Measurements from ENCODE around the gene SORBS2. TPM values are rescaled to one million over a fixed set of nuclear protein-coding genes. Genes with fewer than 3 reads are reported as not detected.

SORBS2 gene
- total RNA-seq, 8 experiments from 2014 or later, result 2.8 to 138 (median 30.0) TPM

- ATAC-seq (replicated peaks in 6 of 8), result no peak
- Histone ChIP-seq H3K4me3 (no peak overlapping the region), H3K4me1 (replicated peaks in 1 of 2) (no peaks in the 10 kb centered on the region), H3K27ac (no peak overlapping the region)
- in situ Hi-C loops (cut with MboI; ENCODE audit: low pct_unique_long_range_greater_than_20kb in 2 of 9, low sequenced_read_pairs in 9 of 9, unreplicated experiment in 9 of 9), result no loop called here
Observed at GRCh38 chr4:185700630-185701029, 111.4 kb downstream of the SORBS2 start.

GRCh38 chr4:185700048-185700447 lies 111.9 kb downstream of the SORBS2 start:
- WGBS, 10 experiments, result 13 to 80% (median 72%) methylated on average over 1 to 3 of the region's 3 CpGs; no CpG with 5 or more reads in 1 of the 10 experiments
- ATAC-seq (replicated peaks in 6 of 8), result peak in 1 of 8 experiments; percentile 76

GRCh38 chr4:185697488-185697887 lies 114.5 kb downstream of the SORBS2 start:
- in situ Hi-C loops (cut with MboI; ENCODE audit: low pct_unique_long_range_greater_than_20kb in 2 of 9, low sequenced_read_pairs in 9 of 9, unreplicated experiment in 9 of 9), result no loop called here
- WGBS, 10 experiments, result 57 to 100% (median 89%) methylated on average over 1 to 3 of the region's 3 CpGs; no CpG with 5 or more reads in 1 of the 10 experiments
- no peak overlapping the region for H3K27ac ChIP-seq
- H3K4me3 ChIP-seq, result no peak overlapping the region
- ATAC-seq (replicated peaks in 6 of 8), result peak in 1 of 8 experiments; percentile 20
- no peaks in the 10 kb centered on the region for H3K4me1 ChIP-seq (replicated peaks in 1 of 2)

More at GRCh38 chr4:185700048-185700447, 111.9 kb downstream of the SORBS2 start:
- H3K4me3 ChIP-seq, result no peak overlapping the region
- H3K4me1 ChIP-seq (replicated peaks in 1 of 2), result no peaks in the 10 kb centered on the region
- no peak overlapping the region for H3K27ac ChIP-seq
- in situ Hi-C loops (cut with MboI; ENCODE audit: low pct_unique_long_range_greater_than_20kb in 2 of 9, low sequenced_read_pairs in 9 of 9, unreplicated experiment in 9 of 9), result no loop called here

- Histone ChIP-seq H3K4me1 (replicated peaks in 1 of 2) (no peaks in the 10 kb centered on the region), H3K4me3 (no peak overlapping the region), H3K27ac (no peak overlapping the region)
- no peak for ATAC-seq (replicated peaks in 6 of 8)
- in situ Hi-C loops (cut with MboI; ENCODE audit: low pct_unique_long_range_greater_than_20kb in 2 of 9, low sequenced_read_pairs in 9 of 9, unreplicated experiment in 9 of 9), result no loop called here
- 71 to 100% (median 97%) methylated on average over 1 to 4 of the region's 4 CpGs; no CpG with 5 or more reads in 1 of the 10 experiments for WGBS, 10 experiments
Observed at GRCh38 chr4:185695743-185696142, 116.3 kb downstream of the SORBS2 start.

- H3K4me3 ChIP-seq, result no peak overlapping the region
- 34 to 94% (median 84%) methylated on average over 7 to 12 of the region's 12 CpGs for WGBS, 10 experiments
- H3K4me1 ChIP-seq (replicated peaks in 1 of 2), result no peaks in the 10 kb centered on the region
- no peak for ATAC-seq (replicated peaks in 6 of 8)
- no peak overlapping the region for H3K27ac ChIP-seq
- in situ Hi-C loops (cut with MboI; ENCODE audit: low pct_unique_long_range_greater_than_20kb in 2 of 9, low sequenced_read_pairs in 9 of 9, unreplicated experiment in 9 of 9), result no loop called here
Observed at GRCh38 chr4:185693548-185694215, 118.3 kb downstream of the SORBS2 start.

- Histone ChIP-seq H3K27ac (no peak overlapping the region), H3K4me1 (replicated peaks in 1 of 2) (no peaks in the 10 kb centered on the region), H3K4me3 (no peak overlapping the region)
- WGBS, 10 experiments, result 61 to 100% (median 90%) methylated on average over 1 to 9 of the region's 9 CpGs; no CpG with 5 or more reads in 2 of the 10 experiments
- ATAC-seq (replicated peaks in 6 of 8), result no peak
- in situ Hi-C loops (cut with MboI; ENCODE audit: low pct_unique_long_range_greater_than_20kb in 2 of 9, low sequenced_read_pairs in 9 of 9, unreplicated experiment in 9 of 9), result no loop called here
Observed at GRCh38 chr4:185689407-185689806, 122.6 kb downstream of the SORBS2 start.

- Histone ChIP-seq H3K4me3 (no peak overlapping the region), H3K27ac (no peak overlapping the region), H3K4me1 (replicated peaks in 1 of 2) (no peaks in the 10 kb centered on the region)
- no peak for ATAC-seq (replicated peaks in 6 of 8)
- in situ Hi-C loops (cut with MboI; ENCODE audit: low pct_unique_long_range_greater_than_20kb in 2 of 9, low sequenced_read_pairs in 9 of 9, unreplicated experiment in 9 of 9), result no loop called here
- 56 to 100% (median 94%) methylated on average over 1 of the region's 1 CpG; no CpG with 5 or more reads in 1 of the 10 experiments for WGBS, 10 experiments
Observed at GRCh38 chr4:185685804-185686203, 126.2 kb downstream of the SORBS2 start.

- Histone ChIP-seq H3K4me3 (no peak overlapping the region), H3K4me1 (replicated peaks in 1 of 2) (no peaks in the 10 kb centered on the region), H3K27ac (no peak overlapping the region)
- in situ Hi-C loops (cut with MboI; ENCODE audit: low pct_unique_long_range_greater_than_20kb in 2 of 9, low sequenced_read_pairs in 9 of 9, unreplicated experiment in 9 of 9), result no loop called here
- no peak for ATAC-seq (replicated peaks in 6 of 8)
- WGBS, 10 experiments, result 100% methylated on average over 1 to 2 of the region's 2 CpGs; no CpG with 5 or more reads in 6 of the 10 experiments
Observed at GRCh38 chr4:185683896-185684295, 128.1 kb downstream of the SORBS2 start.

- Histone ChIP-seq H3K4me3 (no peak overlapping the region), H3K27ac (no peak overlapping the region), H3K4me1 (replicated peaks in 1 of 2) (no peaks in the 10 kb centered on the region)
- WGBS, 10 experiments, result 60 to 93% (median 87%) methylated on average over 1 to 9 of the region's 10 CpGs; no CpG with 5 or more reads in 1 of the 10 experiments
- in situ Hi-C loops (cut with MboI; ENCODE audit: low pct_unique_long_range_greater_than_20kb in 2 of 9, low sequenced_read_pairs in 9 of 9, unreplicated experiment in 9 of 9), result no loop called here
- ATAC-seq (replicated peaks in 6 of 8), result no peak
Observed at GRCh38 chr4:185683222-185683621, 128.8 kb downstream of the SORBS2 start.

- WGBS, 10 experiments, result 49 to 100% (median 79%) methylated on average over 2 to 5 of the region's 5 CpGs
- no peak overlapping the region for H3K27ac ChIP-seq
- ATAC-seq (replicated peaks in 6 of 8), result no peak
- no peak overlapping the region for H3K4me3 ChIP-seq
- H3K4me1 ChIP-seq (replicated peaks in 1 of 2), result no peaks in the 10 kb centered on the region
- in situ Hi-C loops (cut with MboI; ENCODE audit: low pct_unique_long_range_greater_than_20kb in 2 of 9, low sequenced_read_pairs in 9 of 9, unreplicated experiment in 9 of 9), result no loop called here
Observed at GRCh38 chr4:185682236-185682635, 129.8 kb downstream of the SORBS2 start.

GRCh38 chr4:185681604-185682003 lies 130.4 kb downstream of the SORBS2 start:
- H3K4me1 ChIP-seq (replicated peaks in 1 of 2), result no peaks in the 10 kb centered on the region
- H3K27ac ChIP-seq, result no peak overlapping the region
- WGBS, 10 experiments, result 50 to 96% (median 81%) methylated on average over 2 to 6 of the region's 6 CpGs
- in situ Hi-C loops (cut with MboI; ENCODE audit: low pct_unique_long_range_greater_than_20kb in 2 of 9, low sequenced_read_pairs in 9 of 9, unreplicated experiment in 9 of 9), result no loop called here
- H3K4me3 ChIP-seq, result no peak overlapping the region
- ATAC-seq (replicated peaks in 6 of 8), result no peak

- H3K4me1 ChIP-seq (replicated peaks in 1 of 2), result no peaks in the 10 kb centered on the region
- WGBS, 10 experiments, result 3 to 100% (median 84%) methylated on average over 1 to 7 of the region's 7 CpGs
- H3K4me3 ChIP-seq, result no peak overlapping the region
- no peak for ATAC-seq (replicated peaks in 6 of 8)
- no peak overlapping the region for H3K27ac ChIP-seq
- in situ Hi-C loops (cut with MboI; ENCODE audit: low pct_unique_long_range_greater_than_20kb in 2 of 9, low sequenced_read_pairs in 9 of 9, unreplicated experiment in 9 of 9), result no loop called here
Observed at GRCh38 chr4:185680617-185681016, 131.4 kb downstream of the SORBS2 start.

- Histone ChIP-seq H3K4me1 (replicated peaks in 1 of 2) (no peaks in the 10 kb centered on the region), H3K4me3 (no peak overlapping the region), H3K27ac (no peak overlapping the region)
- no peak for ATAC-seq (replicated peaks in 6 of 8)
- in situ Hi-C loops (cut with MboI; ENCODE audit: low pct_unique_long_range_greater_than_20kb in 2 of 9, low sequenced_read_pairs in 9 of 9, unreplicated experiment in 9 of 9), result no loop called here
- 18 to 100% (median 95%) methylated on average over 1 to 3 of the region's 3 CpGs for WGBS, 10 experiments
Observed at GRCh38 chr4:185679523-185679922, 132.5 kb downstream of the SORBS2 start.

GRCh38 chr4:185677637-185678314 lies 134.2 kb downstream of the SORBS2 start:
- peak in 1 of 8 experiments; percentile 69 for ATAC-seq (replicated peaks in 6 of 8)
- WGBS, 10 experiments, result 0 to 100% (median 76%) methylated on average over 1 of the region's 1 CpG
- no peak overlapping the region for H3K27ac ChIP-seq
- H3K4me3 ChIP-seq, result no peak overlapping the region
- in situ Hi-C loops (cut with MboI; ENCODE audit: low pct_unique_long_range_greater_than_20kb in 2 of 9, low sequenced_read_pairs in 9 of 9, unreplicated experiment in 9 of 9), result no loop called here
- no peaks in the 10 kb centered on the region for H3K4me1 ChIP-seq (replicated peaks in 1 of 2)
